ENCODE measurements around the gene C8A. TPM values are rescaled to one million over a fixed set of nuclear protein-coding genes. Genes with fewer than 3 reads are reported as not detected.

Gene C8A
- total and polyA plus RNA-seq, 2 of the 8 experiments (the other 6 are each of a cell fraction or from before 2014, with no cell fraction given), result not detected

- Histone ChIP-seq H3K23ac (ENCODE audit: insufficient read length) (no peak overlapping the region), H2AK5ac (ENCODE audit: low read depth, low read length) (no peak overlapping the region), H3K4me3 (ENCODE audit: extremely low read depth in 1 of 4, insufficient read depth in 2 of 4, low read depth in 3 of 4, low read length in 4 of 4) (no peak overlapping the region), H2BK12ac (ENCODE audit: low read depth, low read length) (no peak overlapping the region), H2BK15ac (ENCODE audit: low read length) (no peak overlapping the region), H4K8ac (ENCODE audit: extremely low read depth, insufficient read depth, low read length) (no peak overlapping the region), H2AFZ (ENCODE audit: low read length) (no peak overlapping the region), H3K4me1 (replicated peaks in 1 of 4; ENCODE audit: control insufficient read depth in 3 of 4, insufficient read depth in 4 of 4, low read length in 3 of 4) (no peaks in the 10 kb centered on the region), H3K9ac (replicated peaks in 1 of 4; ENCODE audit: extremely low read depth in 1 of 4, low read depth in 3 of 4, low read length in 3 of 4) (no peak overlapping the region), H3K79me2 (ENCODE audit: control insufficient read depth in 1 of 2, insufficient read depth in 2 of 2, low read length in 2 of 2) (no peaks in the 10 kb centered on the region), H3K4ac (replicated peaks; ENCODE audit: insufficient read length, low read depth, low read length) (no peak overlapping the region), H3K79me1 (ENCODE audit: low read depth, low read length) (no peaks in the 10 kb centered on the region), H3K9me3 (ENCODE audit: insufficient read depth in 2 of 2, low read depth in 1 of 2, low read length in 1 of 2) (no peaks in the 10 kb centered on the region), H3K27ac (ENCODE audit: low read depth, low read length) (no peak overlapping the region), H2BK120ac (replicated peaks; ENCODE audit: low read depth, low read length) (no peak overlapping the region), H2BK20ac (ENCODE audit: low read length) (no peak overlapping the region), H3K18ac (ENCODE audit: extremely low read depth, low read length) (no peak overlapping the region), H4K5ac (ENCODE audit: insufficient read length, low read depth, low read length) (no peak overlapping the region), H3K36me3 (ENCODE audit: control insufficient read depth in 2 of 4, insufficient read depth in 4 of 4, low read length in 3 of 4) (no peaks in the 10 kb centered on the region), H4K91ac (replicated peaks; ENCODE audit: insufficient read length, low read length) (no peak overlapping the region), H3K23me2 (ENCODE audit: low read depth, low read length) (no peaks in the 10 kb centered on the region), H4K20me1 (replicated peaks in 1 of 2; ENCODE audit: control insufficient read depth in 1 of 2, insufficient read depth in 2 of 2, low read length in 2 of 2) (no peaks in the 10 kb centered on the region), H3K14ac (ENCODE audit: insufficient read length) (no peak overlapping the region), H3K4me2 (ENCODE audit: insufficient read depth in 1 of 2, low read depth in 2 of 2, low read length in 2 of 2) (no peak overlapping the region), H3K27me3 (replicated peaks in 1 of 4; ENCODE audit: control insufficient read depth in 3 of 4, extremely low read depth in 1 of 4, insufficient read depth in 3 of 4, low read length in 3 of 4) (no peaks in the 10 kb centered on the region), H3K56ac (replicated peaks; ENCODE audit: insufficient read length, low read depth, low read length) (no peak overlapping the region), H2BK5ac (ENCODE audit: low read depth, low read length) (no peak overlapping the region)
- ChIA-PET CTCF (ENCODE audit: partially characterized antibody) (no interaction called here), POLR2A (ENCODE audit: partially characterized antibody) (no interaction called here)
- WGBS, 2 experiments (ENCODE audit: extremely low coverage in 1 of 2, insufficient coverage in 1 of 2, insufficient read length in 1 of 2, insufficient replicate concordance in 2 of 2, low coverage in 1 of 2, low lambda C conversion rate in 2 of 2, missing lambda C conversion rate in 1 of 2), result 91% methylated on average over 1 of the region's 1 CpG; no CpG with 5 or more reads in 1 of the 2 experiments
- no peak for TF ChIP-seq SUZ12 (IDR thresholded peaks at IDR 0.05; ENCODE audit: low read length)
- TF ChIP-seq FOSL1 (IDR thresholded peaks at IDR 0.05; ENCODE audit: insufficient read depth, low read depth, low read length), result no peak
- no peak for TF ChIP-seq KDM5A (IDR thresholded peaks at IDR 0.05; ENCODE audit: low read length)
- no peak for TF ChIP-seq HDAC2 (IDR thresholded peaks at IDR 0.05; ENCODE audit: borderline replicate concordance in 1 of 2, low read depth in 2 of 2, low read length in 2 of 2)
- TF ChIP-seq CHD1 (IDR thresholded peaks at IDR 0.05; ENCODE audit: low read depth, low read length), result no peak
- no peak for FAIRE-seq
- no peak for DNase-seq (ENCODE audit: low read depth in 1 of 2, low spot score in 2 of 2)
Measured at GRCh38 chr1:56903778-56904177, 49.2 kb downstream of the C8A start.

All from H1 (cell line).